HepG2 (cell line): ENCODE results near the gene TECTB. TPM values are rescaled to one million over a fixed set of nuclear protein-coding genes. Genes with fewer than 3 reads are reported as not detected.

ENCODE experiments used
- AHDC1 ChIP-seq: sonication (generic); formaldehyde crosslinking; IDR thresholded peaks from 2 replicates; pipeline ENCODE4 v1.5.1; 2020; ENCODE audit warnings: mild to moderate bottlenecking, missing genetic modification reagents, borderline replicate concordance
- FOSL2 ChIP-seq: sonication (generic); formaldehyde crosslinking; IDR thresholded peaks from 2 replicates; pipeline ENCODE4 v1.4.0; 2020; ENCODE audit warnings: missing genetic modification reagents
- KLF6 ChIP-seq: IDR thresholded peaks from 2 replicates; pipeline ENCODE4 v1.8.0; 2016; ENCODE audit warnings: missing biosample characterization, missing genetic modification reagents
- NR2F6 ChIP-seq, 2 experiments: IDR thresholded peaks; 2 replicates each; pipeline ENCODE4 v1.6.1; 2016; ENCODE audit warnings: antibody characterized with exemption in 1 of 2, mild to moderate bottlenecking in 1 of 2
- PCBP2 ChIP-seq: fragments of 200-400 bp; formaldehyde crosslinking; optimal IDR thresholded peaks from 2 replicates; pipeline ENCODE3; 2018; ENCODE audit warnings: low read length, low read depth; ENCODE audit not compliant: poor library complexity, severe bottlenecking
- REL ChIP-seq: sonication (generic); formaldehyde crosslinking; conservative IDR thresholded peaks from 2 replicates; pipeline ENCODE4 v1.8.0; 2022; ENCODE audit warnings: mild to moderate bottlenecking, missing genetic modification reagents, moderate library complexity
- RORA ChIP-seq: sonication (generic); formaldehyde crosslinking; IDR thresholded peaks from 2 replicates; pipeline ENCODE4 v1.5.0; 2020; ENCODE audit warnings: mild to moderate bottlenecking, missing genetic modification reagents, moderate library complexity
- SIX1 ChIP-seq: sonication (generic); formaldehyde crosslinking; IDR thresholded peaks from 2 replicates; pipeline ENCODE4 v1.4.0; 2020; ENCODE audit warnings: missing genetic modification reagents, borderline replicate concordance
- SIX4 ChIP-seq: sonication (generic); formaldehyde crosslinking; IDR thresholded peaks from 2 replicates; pipeline ENCODE4 v1.4.0; 2020; ENCODE audit warnings: missing genetic modification reagents
- SNAPC5 ChIP-seq: sonication (generic); formaldehyde crosslinking; IDR thresholded peaks from 2 replicates; pipeline ENCODE4 v1.8.1; 2023; ENCODE audit warnings: mild to moderate bottlenecking, missing genetic modification reagents, borderline replicate concordance
- SP140L ChIP-seq: sonication (generic); formaldehyde crosslinking; IDR thresholded peaks from 2 replicates; pipeline ENCODE4 v1.4.0; 2020; ENCODE audit warnings: missing genetic modification reagents, borderline replicate concordance
- TARDBP ChIP-seq: sonication (generic); formaldehyde crosslinking; IDR thresholded peaks from 2 replicates; pipeline ENCODE4 v1.8.0; 2022; ENCODE audit warnings: mild to moderate bottlenecking, missing genetic modification reagents
- ZBTB10 ChIP-seq: sonication (generic); formaldehyde crosslinking; IDR thresholded peaks from 2 replicates; pipeline ENCODE4 v1.4.0; 2020; ENCODE audit warnings: missing genetic modification reagents, borderline replicate concordance
- ZNF33A ChIP-seq: sonication (generic); formaldehyde crosslinking; IDR thresholded peaks from 2 replicates; pipeline ENCODE4 v1.5.1; 2020; ENCODE audit warnings: missing genetic modification reagents, mild to moderate bottlenecking, moderate library complexity, borderline replicate concordance
- ZNF546 ChIP-seq: sonication (generic); formaldehyde crosslinking; conservative IDR thresholded peaks from 2 replicates; pipeline ENCODE4 v1.8.1; 2023; ENCODE audit warnings: mild to moderate bottlenecking, missing genetic modification reagents
- ZNF597 ChIP-seq: sonication (generic); formaldehyde crosslinking; IDR thresholded peaks from 2 replicates; pipeline ENCODE4 v1.5.0; 2020; ENCODE audit warnings: missing genetic modification reagents
- ZNF639 ChIP-seq: conservative IDR thresholded peaks from 2 replicates; pipeline ENCODE4 v1.6.1; 2018; ENCODE audit warnings: missing genetic modification reagents
- ZSCAN20 ChIP-seq: sonication (generic); formaldehyde crosslinking; IDR thresholded peaks from 2 replicates; pipeline ENCODE4 v1.4.0; 2020; ENCODE audit warnings: missing genetic modification reagents, mild to moderate bottlenecking, borderline replicate concordance
- ZSCAN9 ChIP-seq: IDR thresholded peaks from 2 replicates; pipeline ENCODE4 v1.6.1; 2016; ENCODE audit warnings: borderline replicate concordance
- ZZZ3 ChIP-seq: sonication (generic); formaldehyde crosslinking; IDR thresholded peaks from 2 replicates; pipeline ENCODE4 v1.4.0; 2020; ENCODE audit warnings: missing genetic modification reagents, mild to moderate bottlenecking, borderline replicate concordance
- polyA plus RNA-seq, 8 experiments: library from polyadenylated mRNA; depleted of rRNA in 3 of 8; stranded (reverse) in 7 of 8; unstranded in 1 of 8; fragments of >200 nt; fragmentation: Illumina TruSeq in 4 of 8; extraction: Trizol in 4 of 8; gene quantifications; 2 replicates each; pipeline versions ENCODE4 v1.2.1 to v1.2.3, GENCODE V29; 2011 to 2016; ENCODE audit warnings: low read depth in 4 of 8, missing spikeins in 1 of 8, mixed read lengths in 1 of 8; ENCODE audit not compliant: insufficient read depth in 1 of 8
- total RNA-seq, 5 experiments: library from RNA; depleted of rRNA; stranded (reverse); fragments of >200 nt; fragmentation: Illumina TruSeq; extraction: Trizol; gene quantifications; 2 replicates each; pipeline ENCODE4 v1.2.3, GENCODE V29; 2016; ENCODE audit warnings: low read depth in 1 of 5

The TECTB gene
- total and polyA plus RNA-seq, 2 of the 13 experiments (the other 11 are each of a cell fraction or from before 2014, with no cell fraction given) = 0.78 to 1.8 TPM

GRCh38 chr10:112332022-112332421 is 48.8 kb downstream of the TECTB start (continued):
- no peak for TF ChIP-seq AHDC1 (CRISPR knock-in tag)
- no peak for TF ChIP-seq ZSCAN20 (CRISPR knock-in tag)
- no peak for TF ChIP-seq SNAPC5 (CRISPR knock-in tag)
- no peak for TF ChIP-seq TARDBP (CRISPR knock-in tag)
- TF ChIP-seq ZBTB10 (CRISPR knock-in tag) = no peak
- no peak for TF ChIP-seq KLF6 (CRISPR knock-in tag)
- no peak for TF ChIP-seq ZSCAN9 (CRISPR knock-in tag)
- TF ChIP-seq ZZZ3 = no peak
- TF ChIP-seq SP140L = no peak
- TF ChIP-seq ZNF546 (CRISPR knock-in tag) = no peak
- TF ChIP-seq FOSL2 (CRISPR knock-in tag) = peak; percentile 70
- no peak for TF ChIP-seq ZNF597 (CRISPR knock-in tag)
- no peak for TF ChIP-seq ZNF639 (CRISPR knock-in tag)
- TF ChIP-seq SIX4 (CRISPR knock-in tag) = no peak
- TF ChIP-seq ZNF33A (CRISPR knock-in tag) = no peak
- TF ChIP-seq RORA (CRISPR knock-in tag) = no peak
- no peak for TF ChIP-seq NR2F6 (IDR thresholded peaks at IDR 0.05)
- 0 out of 2 replicates have a peak, but pooled peaks have one; percentile 16 for TF ChIP-seq NR2F6 (CRISPR knock-in tag; IDR thresholded peaks at IDR 0.05)
- no peak for TF ChIP-seq PCBP2
- no peak for TF ChIP-seq SIX1 (CRISPR knock-in tag)
- TF ChIP-seq REL (CRISPR knock-in tag) = no peak
